Measurements from ENCODE around the gene GSTO2.

GSTO2 gene

GRCh38 chr10:104268405-104268712, 625 bp upstream of the GSTO2 start:
- peak overlapping the region; percentile 76 to 81 for H3K27ac ChIP-seq
- H3K36me3 ChIP-seq = peaks cover 26 to 47% (median 28%) of the 10 kb centered on the region in 3 donors
- intact Hi-C loops (cut with DNase I; ENCODE audit: low total_unique reads) = no loop called here
- DNase-seq = no peak
- peak overlapping the region; percentile 94 to 95 for H3K4me3 ChIP-seq
- H3K27me3 ChIP-seq = no peaks in the 10 kb centered on the region
- TF ChIP-seq CTCF (IDR thresholded peaks at IDR 0.05) = no peak
- H3K9me3 ChIP-seq = no peaks in the 10 kb centered on the region
- peaks cover 0 to 14% (median 11%) of the 10 kb centered on the region in 4 donors for H3K4me1 ChIP-seq

- peaks cover 0 to 19% of the 10 kb centered on the region in 2 donors for H3K27me3 ChIP-seq
- peaks cover 0 to 14% (median 7%) of the 10 kb centered on the region in 4 donors for H3K4me1 ChIP-seq
- DNase-seq = no peak
- no peaks in the 10 kb centered on the region for H3K36me3 ChIP-seq
- intact Hi-C loops (cut with DNase I; ENCODE audit: low total_unique reads) = no loop called here
- no peaks in the 10 kb centered on the region for H3K9me3 ChIP-seq
- no peak for TF ChIP-seq CTCF (IDR thresholded peaks at IDR 0.05)
- no peak overlapping the region for H3K4me3 ChIP-seq
- H3K27ac ChIP-seq = no peak overlapping the region
Observed at GRCh38 chr10:104273286-104273685, 4.3 kb downstream of the GSTO2 start.

- TF ChIP-seq CTCF (IDR thresholded peaks at IDR 0.05) = no peak
- Histone ChIP-seq H3K9me3 (no peaks in the 10 kb centered on the region), H3K4me3 (no peak overlapping the region), H3K4me1 (peaks cover 0 to 13% (median 6%) of the 10 kb centered on the region in 4 donors), H3K27me3 (peaks cover 0 to 19% of the 10 kb centered on the region in 2 donors), H3K27ac (no peak overlapping the region), H3K36me3 (no peaks in the 10 kb centered on the region)
- DNase-seq = no peak
- intact Hi-C loops (cut with DNase I; ENCODE audit: low total_unique reads) = no loop called here
Observed at GRCh38 chr10:104273899-104274575, 5.1 kb downstream of the GSTO2 start.

GRCh38 chr10:104274762-104275721, 6.1 kb downstream of the GSTO2 start:
- intact Hi-C loops (cut with DNase I; ENCODE audit: low total_unique reads) = no loop called here
- TF ChIP-seq CTCF (IDR thresholded peaks at IDR 0.05) = peak; percentile 50 to 62
- H3K36me3 ChIP-seq = no peaks in the 10 kb centered on the region
- H3K27ac ChIP-seq = no peak overlapping the region
- peaks cover 0 to 8% (median 4%) of the 10 kb centered on the region in 4 donors for H3K4me1 ChIP-seq
- H3K9me3 ChIP-seq = no peaks in the 10 kb centered on the region
- no peak for DNase-seq
- peaks cover 0 to 19% of the 10 kb centered on the region in 2 donors for H3K27me3 ChIP-seq
- H3K4me3 ChIP-seq = peak overlapping the region in 1 of 2 donors; percentile 13

- intact Hi-C loops (cut with DNase I; ENCODE audit: low total_unique reads) = no loop called here
- Histone ChIP-seq H3K27me3 (peaks cover 0 to 19% of the 10 kb centered on the region in 2 donors), H3K27ac (no peak overlapping the region), H3K36me3 (no peaks in the 10 kb centered on the region), H3K9me3 (no peaks in the 10 kb centered on the region), H3K4me1 (peaks cover 0 to 8% (median 4%) of the 10 kb centered on the region in 4 donors), H3K4me3 (no peak overlapping the region)
- TF ChIP-seq CTCF (IDR thresholded peaks at IDR 0.05) = no peak
- no peak for DNase-seq
Observed at GRCh38 chr10:104276192-104276591, 7.2 kb downstream of the GSTO2 start.

All from tibial artery (tissue), 4 donors.